Measurements from ENCODE around the gene PCBP3.
"Not testable (repeated sequence)": the region's sequence is repeated elsewhere in the genome, so short reads cannot be mapped to it uniquely, and the experiment has no call there.

The PCBP3 gene

DNA sequence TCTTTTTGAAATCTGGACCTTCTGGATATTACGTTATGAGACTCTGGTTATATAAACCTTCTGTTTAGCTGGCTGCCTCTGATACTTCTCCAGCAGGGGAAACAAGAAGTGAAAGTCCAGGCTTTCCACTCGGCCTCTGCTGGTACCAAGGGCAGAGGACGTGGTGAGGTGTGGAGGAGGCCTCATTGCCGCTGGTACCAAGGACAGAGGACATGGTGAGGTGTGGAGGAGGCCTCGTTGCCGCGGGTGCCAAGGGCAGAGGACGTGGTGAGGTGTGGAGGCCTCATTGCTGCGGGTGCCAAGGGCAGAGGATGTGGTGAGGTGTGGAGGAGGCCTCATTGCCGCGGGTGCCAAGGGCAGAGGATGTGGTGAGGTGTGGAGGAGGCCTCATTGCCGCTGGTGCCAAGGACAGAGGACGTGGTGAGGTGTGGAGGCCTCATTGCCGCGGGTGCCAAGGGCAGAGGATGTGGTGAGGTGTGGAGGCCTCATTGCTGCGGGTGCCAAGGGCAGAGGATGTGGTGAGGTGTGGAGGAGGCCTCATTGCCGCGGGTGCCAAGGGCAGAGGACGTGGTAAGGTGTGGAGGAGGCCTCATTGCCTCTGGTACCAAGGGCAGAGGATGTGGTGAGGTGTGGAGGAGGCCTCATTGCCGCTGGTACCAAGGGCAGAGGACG, 242.5 kb downstream of the PCBP3 start:
- DNase-seq = peak; percentile 28

DNA sequence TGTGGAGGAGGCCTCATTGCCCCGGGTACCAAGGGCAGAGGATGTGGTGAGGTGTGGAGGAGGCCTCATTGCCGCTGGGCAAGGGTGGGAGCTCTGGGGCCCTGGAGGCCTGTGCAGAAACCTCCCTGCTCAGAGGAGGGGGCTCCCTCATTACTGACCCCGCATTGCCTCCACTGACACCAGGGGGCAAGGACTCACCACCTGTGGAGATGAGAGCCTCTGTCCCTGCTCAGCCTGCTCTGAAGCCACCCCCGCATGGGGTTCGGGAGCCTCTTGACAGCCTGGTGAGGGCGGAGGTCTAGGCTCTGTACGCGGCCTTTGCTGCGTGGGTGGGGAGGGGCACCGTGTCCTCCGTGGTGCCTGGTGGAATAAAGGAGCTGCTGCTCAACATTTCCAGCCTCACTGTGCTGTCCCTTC, 243.1 kb downstream of the PCBP3 start:
- DNase-seq = peak; percentile 26

DNA sequence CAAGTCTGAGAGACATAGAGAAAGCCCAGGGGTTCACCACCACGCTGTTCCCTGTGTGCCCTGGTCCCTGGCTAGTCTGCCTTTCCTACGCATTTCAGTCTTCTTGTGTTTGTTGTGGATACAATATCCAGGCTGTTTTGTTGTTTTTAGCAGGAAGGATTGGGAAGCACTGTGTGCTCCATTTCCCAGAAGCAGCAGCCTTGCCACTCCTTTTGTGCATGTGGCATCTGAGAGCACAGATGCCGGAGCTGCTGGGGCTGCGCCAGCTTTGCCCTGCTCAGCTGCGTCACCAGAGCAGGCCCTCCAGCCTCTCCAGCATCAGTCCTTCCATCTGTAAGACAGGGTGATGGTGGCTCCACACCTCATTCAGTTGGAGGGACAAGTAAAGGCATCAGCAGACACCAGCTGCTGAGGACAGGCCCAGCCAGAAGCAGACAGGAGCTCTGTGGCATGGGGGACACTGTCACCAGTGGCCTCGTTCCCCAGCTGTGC, 243.6 kb downstream of the PCBP3 start:
- DNase-seq = no peak

DNA sequence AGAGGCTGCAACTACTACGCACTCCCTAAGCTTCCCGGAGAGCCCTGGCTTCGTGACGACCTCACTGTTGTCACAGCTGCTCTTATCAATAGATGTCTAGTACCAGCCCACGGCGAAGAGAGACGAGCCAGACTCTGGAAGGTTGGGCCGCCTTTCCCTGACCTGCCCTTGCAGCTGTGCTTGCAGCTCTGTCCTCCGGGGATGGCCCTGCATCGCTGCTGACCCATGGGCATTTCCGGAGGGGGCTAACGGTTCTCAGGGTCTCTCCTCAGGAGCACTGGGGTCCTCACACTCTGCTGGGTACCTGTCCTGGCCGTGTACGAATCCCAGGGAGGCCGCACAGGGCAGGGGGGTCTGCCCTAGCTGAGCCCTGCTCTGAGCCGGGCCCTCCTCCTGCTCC, 244.3 kb downstream of the PCBP3 start:
- no peak for DNase-seq

DNA sequence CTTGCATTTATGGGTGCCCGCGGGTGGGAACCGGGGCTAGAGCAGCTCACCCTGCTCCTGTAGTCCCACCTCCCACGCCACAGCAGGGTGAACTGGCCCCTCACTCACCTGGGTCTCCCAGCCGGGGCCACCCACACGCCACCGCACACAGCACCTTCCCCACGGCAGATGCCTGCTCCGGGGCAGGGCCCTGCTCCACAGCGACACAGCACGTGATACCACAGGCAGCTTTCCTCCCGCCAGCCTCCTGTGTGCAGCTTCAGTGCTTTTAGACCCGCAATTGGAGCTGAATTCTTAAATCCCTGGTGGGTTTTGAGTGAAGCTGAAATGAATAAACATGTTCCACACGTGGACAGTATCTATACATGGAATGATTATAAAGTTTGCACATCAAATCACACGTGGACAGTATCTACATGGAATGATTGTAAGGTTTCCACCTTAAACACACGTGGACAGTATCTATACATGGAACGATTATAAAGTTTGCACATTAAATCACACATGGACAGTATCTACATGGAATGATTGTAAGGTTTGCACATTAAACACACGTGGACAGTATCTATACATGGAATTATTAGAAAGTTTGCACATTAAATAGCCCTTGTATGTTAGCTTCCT, 245.0 kb downstream of the PCBP3 start:
- DNase-seq = no peak

DNA sequence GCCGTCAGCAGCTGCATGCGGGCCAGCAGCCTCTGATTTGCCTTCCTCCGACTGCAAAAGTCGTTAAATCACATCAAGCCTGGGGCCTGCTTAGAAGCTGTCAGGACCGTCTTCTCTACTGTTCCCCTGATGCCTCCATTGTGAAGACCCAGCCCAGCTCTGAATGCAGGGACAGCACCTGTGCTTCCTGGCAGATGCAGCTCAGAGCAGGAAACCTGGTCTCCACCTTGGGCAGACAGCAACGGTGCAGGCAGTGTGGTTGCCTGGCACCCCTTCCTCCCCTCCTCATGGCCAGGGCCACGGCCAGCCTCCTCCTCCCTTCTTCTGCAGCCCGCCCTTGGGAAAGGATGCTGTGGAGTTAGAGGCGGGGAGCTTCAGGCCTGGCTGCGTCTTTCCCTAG, 245.7 kb downstream of the PCBP3 start:
- no peak for DNase-seq

DNA sequence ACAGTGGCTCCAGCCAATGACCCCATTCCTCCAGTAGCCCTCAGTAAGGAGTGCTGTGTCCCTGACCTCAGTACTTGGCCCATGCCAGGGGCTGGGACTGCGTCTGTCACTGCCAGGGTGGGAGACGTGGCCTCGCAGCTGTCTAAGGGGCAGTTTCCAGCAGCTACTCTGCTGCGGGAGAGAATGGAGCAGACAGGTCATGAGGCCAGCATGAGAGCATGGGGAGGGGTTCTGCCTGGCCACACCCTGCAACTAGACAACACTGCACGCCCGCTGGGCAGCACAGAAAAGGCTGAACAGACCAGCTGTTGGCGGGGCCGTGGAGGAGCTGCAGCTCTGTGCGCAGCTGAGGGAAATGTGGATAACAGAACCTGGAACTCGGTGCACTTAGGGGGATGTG, 246.4 kb downstream of the PCBP3 start:
- no peak for DNase-seq

DNA sequence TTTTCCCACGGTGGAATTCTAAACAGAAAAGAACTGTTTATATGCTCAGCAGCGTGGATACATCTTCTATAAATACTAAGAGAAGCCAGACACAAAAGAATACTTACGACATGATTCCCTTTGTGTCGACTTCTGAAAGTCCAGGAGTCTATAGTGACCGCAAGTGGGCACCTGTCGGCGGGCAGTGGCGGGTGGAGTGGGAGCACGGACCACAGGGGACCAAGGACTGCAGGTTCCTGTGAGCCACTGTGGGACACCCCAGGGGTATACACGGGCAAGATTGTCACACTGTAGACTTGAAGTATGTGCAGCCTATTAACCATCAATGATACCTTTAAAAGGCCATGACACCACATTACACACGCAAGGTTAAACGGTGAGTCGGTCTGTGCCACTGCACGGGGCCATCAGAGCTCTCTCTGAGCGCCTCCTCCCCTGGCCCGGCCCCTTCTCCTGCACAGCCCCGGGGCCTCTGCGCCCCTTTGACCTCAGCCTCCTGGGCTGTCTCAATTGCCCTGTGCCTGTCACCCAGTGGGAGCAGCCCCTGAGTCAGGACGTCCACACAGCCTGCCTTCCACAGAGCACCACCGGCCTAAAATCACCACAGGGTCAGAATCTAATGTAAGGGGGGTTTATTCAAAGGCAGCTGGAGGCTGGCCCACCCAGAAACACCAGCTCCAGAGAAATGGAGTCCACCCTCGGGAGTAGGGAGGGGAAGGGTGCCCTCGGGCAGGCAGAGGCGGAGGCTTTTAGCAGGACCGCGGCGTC, 248.0 kb downstream of the PCBP3 start:
- no peak for DNase-seq

DNA sequence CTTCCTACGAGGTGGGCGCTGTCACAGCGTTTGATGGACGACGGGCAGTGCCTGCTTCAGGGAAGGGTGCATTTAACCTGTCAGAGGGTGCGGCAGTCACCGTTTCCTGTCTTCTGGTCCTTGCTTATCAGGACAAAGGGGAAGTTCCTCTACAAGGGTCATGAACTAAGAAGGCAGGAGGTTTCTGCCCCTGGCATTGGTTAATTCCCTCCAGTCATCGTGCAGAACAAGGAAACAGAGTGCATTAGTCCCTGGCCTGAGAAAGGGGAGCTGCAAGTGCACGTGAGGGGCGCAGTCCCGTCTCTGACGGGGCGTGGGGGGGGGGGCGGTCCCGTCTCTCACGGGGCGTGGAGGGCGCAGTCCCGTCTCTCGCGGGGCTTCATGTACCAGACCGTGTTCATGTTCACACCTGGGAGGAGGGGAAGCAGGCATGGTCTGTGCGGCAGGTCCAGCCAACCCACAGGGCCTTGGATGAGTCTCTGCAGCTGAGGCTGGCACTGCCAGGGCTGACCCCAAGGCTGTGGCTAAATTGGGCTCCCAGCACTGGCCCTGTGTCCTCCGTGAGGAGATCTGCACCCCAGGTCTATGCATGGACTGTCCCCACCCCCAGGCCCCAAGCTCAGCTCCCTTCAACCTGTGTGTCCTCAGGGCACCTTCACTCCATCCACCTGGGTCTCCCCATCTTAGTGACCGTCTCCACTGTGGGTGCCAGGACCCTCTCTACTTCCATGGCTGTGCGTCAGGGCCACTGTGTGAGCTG, 248.8 kb downstream of the PCBP3 start:
- no peak for DNase-seq

DNA sequence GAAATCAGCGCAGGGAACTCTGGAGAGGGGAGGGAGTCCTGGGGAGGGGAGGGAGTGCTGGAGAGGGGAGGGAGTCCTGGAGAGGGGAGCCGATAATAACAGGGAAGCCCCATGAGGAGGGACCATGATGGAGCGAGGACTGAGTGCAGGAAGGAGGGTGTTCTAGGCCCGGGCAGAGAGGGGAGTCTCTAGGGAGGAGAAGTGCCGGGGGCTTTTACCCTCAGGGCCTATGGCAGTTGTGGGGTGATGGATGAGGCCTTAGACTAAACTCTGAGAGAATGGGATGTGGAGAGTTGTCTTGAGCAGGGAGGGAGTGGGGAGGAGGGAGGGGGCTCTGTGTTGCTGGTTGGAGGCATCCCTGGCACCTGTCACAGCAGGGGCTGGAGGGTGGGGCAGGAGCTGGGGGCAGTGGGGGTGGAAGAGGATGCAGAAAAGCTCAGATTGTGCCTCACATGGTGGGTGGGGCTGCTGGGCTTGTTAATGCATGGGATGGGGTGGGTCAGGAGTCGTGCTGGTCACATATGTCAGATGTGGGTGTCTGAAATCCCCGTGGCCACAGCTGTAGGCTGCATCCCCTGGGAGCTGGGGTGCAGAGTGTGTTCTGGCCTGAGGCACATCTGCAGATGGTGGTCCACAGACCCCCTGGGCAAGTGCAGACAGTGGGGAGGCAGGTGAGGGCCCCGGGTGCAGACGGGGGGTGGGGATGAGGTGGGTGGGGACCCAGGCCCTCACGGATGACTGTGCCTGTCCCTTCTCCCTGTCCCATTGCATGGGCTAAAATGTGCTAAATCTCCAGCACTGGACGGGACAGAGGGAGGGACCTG, 249.6 kb downstream of the PCBP3 start:
- no peak for DNase-seq

DNA sequence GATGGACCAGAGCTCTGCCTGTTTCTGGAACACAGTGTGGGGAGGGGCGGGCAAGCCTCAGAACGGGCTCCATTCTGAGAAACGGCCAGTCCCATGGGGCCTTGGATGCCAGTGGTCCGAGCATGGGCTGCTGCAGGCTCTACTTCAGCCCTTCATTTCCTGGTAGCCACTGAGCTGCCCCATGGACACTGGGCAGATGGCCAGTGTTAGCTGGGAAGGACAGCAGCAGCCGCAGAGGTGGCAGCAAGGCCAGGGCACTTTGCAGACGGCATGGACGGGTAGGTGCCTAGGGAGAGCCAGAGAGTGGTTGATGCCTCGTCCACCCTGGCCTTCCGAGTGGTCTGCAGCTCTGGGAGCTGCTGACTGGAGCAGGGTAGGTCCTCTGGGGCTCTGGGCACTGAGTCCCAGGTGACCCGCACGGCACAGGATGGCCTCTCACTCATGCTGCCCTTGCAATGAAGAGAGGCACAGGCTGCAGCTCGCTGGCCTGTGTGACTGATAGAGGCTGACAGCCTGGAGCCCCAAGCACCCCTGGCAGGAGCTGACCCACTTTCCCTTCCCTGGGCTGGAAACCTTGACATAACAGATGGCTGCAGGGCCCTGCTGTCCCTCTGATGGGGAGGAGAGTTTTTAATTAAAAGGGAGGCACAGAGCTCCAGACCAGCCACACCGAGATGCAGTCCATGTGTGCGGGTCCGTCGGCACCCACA, 250.4 kb downstream of the PCBP3 start:
- no peak for DNase-seq

DNA sequence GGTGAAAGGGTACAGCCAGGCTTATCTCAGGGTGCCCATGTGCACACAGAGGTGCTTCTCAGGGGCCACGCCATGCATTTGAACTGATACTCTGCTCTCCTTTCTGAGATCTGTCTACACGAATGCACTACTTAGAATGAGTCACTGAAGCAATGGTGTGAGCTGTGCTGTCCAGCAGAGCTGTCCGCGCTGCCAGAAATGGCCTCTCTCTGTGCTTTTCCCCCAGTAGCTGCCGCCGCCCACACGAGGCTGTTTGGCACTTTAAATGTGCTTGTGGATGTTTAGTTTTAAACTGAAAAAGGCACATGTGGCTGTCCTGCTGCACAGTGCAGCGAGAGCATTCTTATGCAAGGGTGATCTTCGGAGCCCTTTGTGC, 250.9 kb downstream of the PCBP3 start:
- no peak for DNase-seq

DNA sequence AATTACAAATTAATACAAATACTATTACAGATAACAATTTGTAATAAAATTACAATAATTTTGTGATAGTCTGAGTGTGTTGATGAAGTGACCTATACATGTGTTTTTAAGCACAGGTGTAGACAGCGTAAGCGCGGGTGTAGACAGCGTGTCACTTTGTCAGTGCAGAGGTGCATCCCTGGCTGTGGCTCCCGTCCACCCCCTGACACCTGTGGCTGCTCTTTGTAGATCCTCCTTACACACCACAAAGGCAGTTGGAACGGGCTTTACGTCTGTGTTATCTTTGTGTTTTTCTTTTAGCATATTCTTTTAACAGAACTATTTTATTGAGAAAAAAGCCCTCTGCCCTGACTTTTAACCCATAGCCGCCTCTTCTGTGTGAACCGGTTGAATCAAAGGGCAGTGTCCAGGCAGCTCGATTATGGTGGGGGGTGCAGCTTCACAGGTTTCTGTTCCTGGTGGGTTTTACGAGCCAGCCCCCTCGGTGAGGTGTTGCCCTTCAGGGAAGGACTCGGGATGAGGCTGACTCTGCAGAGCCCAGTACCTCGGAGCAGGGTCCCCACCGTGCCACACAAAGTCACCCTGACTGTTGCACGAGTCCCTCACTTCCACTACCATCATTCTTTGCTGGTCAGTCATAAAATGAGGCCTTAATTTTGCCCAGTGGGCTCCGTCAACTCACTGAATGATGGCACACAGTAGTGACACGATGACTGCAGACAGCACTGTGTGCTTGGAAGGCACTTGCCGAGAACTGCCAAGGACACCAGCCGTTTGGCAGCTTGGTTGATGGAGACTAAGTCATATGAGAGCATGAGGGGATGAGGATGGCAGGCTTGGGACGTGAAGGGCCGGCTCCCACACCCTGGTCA, 251.6 kb downstream of the PCBP3 start:
- no peak for DNase-seq

DNA sequence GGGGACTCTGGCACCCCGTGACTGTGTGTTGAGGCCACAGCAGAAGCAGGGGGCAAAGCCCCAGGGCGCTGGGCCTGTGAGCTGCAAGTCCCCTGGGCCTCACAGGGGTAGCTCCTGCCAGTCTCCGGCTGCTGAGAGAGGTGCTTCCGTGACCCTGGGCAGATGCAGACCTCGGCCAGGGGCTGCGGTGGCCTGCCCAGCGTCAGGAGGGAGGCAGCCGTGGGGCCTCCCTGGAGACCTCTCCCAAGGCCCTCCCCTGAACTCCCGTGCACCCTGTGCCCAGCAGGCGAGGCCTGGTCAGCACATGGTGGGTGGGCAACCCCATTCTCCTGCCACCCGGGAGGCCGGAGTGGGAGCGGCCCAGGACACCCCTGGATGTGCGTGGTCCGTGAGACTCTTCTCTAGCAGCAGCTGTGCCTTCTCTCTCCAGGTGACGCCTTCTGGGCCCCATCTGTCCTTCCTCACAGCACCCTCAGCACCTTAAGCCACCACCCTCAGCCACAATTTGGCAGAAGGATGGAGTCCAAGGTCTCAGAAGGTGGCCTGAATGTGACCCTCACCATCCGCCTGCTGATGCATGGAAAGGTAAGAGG, 252.3 kb downstream of the PCBP3 start:
- no peak for DNase-seq

DNA sequence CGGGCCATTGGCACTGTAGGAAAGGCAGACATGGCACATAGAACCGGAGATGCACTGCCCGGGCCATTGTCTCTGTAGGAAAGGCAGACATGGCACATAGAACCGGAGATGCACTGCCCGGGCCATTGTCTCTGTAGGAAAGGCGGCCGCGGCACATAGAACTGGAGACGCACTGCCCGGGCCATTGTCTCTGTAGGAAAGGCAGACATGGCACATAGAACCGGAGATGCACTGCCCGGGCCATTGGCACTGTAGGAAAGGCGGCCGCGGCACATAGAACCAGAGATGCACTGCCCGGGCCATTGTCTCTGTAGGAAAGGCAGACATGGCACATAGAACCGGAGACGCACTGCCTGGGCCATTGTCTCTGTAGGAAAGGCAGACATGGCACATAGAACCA, 252.9 kb downstream of the PCBP3 start:
- DNase-seq = not testable (repeated sequence)

DNA sequence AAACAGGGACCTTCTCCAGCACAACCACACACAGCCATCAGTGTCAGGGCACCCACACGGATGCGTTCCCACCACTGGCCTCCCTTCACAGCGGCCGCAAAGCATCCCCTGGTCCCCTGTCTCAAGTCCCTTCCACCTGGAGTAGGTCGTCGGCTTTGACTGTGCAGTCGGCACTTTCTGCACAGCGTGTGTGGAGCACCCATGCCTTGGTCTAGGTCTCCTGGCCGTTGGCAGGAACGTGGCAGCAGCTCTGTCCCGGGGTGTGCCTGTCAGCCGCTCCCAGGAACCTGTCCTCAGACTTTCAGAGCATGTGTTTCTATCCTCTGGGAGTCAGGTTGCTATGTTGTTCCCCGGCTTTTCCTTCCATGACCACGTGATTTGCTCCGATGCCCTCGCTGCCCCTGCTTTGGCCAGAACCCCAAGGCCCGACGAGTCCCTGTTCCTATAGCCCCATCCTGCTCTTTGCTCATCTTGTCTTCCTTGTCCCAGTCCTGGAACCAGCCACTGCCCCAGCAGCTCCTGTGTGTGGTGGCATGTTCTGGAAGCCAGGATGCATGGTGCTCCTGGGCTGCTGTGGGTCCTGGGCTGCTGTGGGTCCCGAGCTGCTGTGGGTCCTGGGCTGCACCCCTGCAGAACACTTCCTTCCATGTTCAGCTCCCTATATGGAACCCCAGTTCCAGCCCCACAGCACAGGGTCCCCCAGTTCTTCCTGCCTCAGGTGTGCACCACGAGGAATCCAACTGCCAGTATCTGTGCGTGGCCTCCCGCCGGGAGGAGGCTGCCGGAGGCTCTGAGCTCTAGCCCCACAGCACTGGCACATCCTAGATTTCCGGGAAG, 253.9 kb downstream of the PCBP3 start:
- DNase-seq = no peak

DNA sequence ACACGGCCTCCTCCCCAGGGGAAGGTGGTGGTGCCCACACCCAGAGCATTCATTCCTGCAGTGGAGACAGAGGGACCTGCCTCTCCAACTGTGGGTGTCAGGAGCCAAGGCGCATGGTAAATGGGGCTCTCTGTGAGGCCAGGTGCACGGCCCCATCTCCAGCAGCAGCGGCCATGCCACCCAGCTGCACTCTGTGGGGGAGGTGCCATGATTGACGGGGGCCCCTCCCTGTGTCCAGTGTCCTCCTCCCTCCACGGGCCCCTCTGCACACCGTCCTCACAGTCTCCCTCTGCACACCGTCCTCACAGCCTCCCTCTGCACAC, 254.5 kb downstream of the PCBP3 start:
- no peak for DNase-seq

DNA sequence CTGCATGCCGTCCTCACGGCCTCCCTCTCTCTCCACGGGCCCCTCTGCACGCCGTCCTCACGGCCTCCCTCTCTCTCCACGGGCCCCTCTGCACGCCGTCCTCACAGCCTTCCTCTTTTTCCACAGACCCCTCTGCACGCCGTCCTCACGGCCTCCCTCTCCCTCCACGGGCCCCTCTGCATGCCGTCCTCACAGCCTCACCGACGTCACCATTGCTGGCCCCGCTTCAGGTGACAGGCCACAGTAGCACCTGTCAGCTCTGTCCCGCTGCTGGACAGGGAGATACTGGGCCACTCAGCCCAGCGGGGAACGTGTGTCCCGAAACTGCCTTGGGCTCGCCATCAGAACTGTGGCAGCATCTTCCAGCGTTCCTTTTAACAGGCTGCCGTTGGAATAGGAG, 255.3 kb downstream of the PCBP3 start:
- no peak for DNase-seq

DNA sequence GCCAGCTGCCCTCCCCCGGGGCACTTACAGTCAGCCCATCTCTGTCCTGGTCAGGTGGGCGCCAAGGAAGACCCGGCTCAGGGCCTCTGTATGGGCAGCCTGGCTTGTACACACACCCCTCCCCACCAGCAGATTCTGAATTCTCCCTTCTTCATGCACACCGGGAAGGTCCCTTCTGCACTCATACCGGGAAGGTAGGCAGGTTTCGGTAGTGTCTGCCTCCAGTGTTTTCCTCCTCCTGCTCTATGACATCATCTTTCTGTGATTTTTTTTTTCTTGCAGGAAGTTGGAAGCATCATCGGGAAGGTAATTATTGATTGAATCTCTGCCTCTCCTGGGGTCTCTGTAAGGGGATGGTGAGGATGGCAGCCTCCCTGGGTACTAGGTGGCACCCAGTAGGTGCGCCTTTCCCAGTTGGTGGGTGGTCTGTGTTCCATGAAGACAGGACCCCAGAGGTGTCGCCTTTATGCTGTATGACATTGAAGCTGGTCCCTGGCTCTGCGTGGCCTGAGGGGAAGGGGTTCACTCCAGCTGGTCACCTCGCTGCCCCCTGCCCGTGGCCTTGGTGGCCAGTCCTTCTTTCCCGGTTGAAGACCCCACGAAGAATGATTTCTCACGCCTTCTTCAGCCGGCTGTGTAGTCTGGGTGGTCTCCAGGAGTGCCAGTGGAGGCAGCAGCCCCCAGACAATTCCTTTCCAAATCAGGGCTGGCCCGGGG, 255.9 kb downstream of the PCBP3 start:
- no peak for DNase-seq

All from stimulated activated CD4-positive, alpha-beta T cell treated with anti-CD3 and anti-CD28 coated beads, Interleukin-4, amount 100 ng/mL, for 24 hours (primary cell).